ENCODE measurements around the gene TMEM200B. TPM values are rescaled to one million over a fixed set of nuclear protein-coding genes. Genes with fewer than 3 reads are reported as not detected.

TMEM200B gene
- polyA plus RNA-seq, 2 of the 4 experiments (the other 2 are of a cell fraction) = 0.08 to 0.37 TPM

GRCh38 chr1:29121516-29121935 is 2.2 kb downstream of the TMEM200B start:
- Histone ChIP-seq H3K27ac (peak overlapping the region in 1 of 2 experiments; percentile 45; a peak in 1 of 6 replicates), H3K4me2 (peak overlapping the region; percentile 42; the same call in 1 of the 3 replicates), H3K4me3 (no peak overlapping the region), H3K4me1 (no peaks in the 10 kb centered on the region), H3K9me3 (no peaks in the 10 kb centered on the region)
- ChIA-PET CTCF (interaction anchor here (0.9 to 2.4 kb wide), 12 partner anchors 9 to 1587 kb away, joined by 3 to 9 read pairs (median 5); no protein-coding TSS in a partner anchor), POLR2A (no interaction called here)
- WGBS (ENCODE audit: missing lambda C conversion rate) = no CpG with 5 or more reads among the region's 59 CpGs
- no peak for DNase-seq (ENCODE audit: low read depth in 1 of 2, low spot score in 1 of 2)
- FAIRE-seq = no peak
- no peak for TF ChIP-seq HOXA7 (CRISPR knock-in tag; IDR thresholded peaks at IDR 0.05)
- TF ChIP-seq RCOR1 (IDR thresholded peaks at IDR 0.05; ENCODE audit: low read depth, low read length) = no peak
- 0 out of 5 replicates have a peak, but pooled peaks of 1 of the 2 experiments have one; percentile 1 for TF ChIP-seq RAD21 (conservative IDR thresholded peaks at IDR 0.05 in 1 of 2, IDR thresholded peaks at IDR 0.05 in 1 of 2)
- TF ChIP-seq CTCF (IDR thresholded peaks at IDR 0.05) = peak; percentile 18; the same call in 1 of the 3 replicates
- ATAC-seq = peak in 1 of 2 experiments; percentile 4; a peak in 2 of 6 replicates

DNA sequence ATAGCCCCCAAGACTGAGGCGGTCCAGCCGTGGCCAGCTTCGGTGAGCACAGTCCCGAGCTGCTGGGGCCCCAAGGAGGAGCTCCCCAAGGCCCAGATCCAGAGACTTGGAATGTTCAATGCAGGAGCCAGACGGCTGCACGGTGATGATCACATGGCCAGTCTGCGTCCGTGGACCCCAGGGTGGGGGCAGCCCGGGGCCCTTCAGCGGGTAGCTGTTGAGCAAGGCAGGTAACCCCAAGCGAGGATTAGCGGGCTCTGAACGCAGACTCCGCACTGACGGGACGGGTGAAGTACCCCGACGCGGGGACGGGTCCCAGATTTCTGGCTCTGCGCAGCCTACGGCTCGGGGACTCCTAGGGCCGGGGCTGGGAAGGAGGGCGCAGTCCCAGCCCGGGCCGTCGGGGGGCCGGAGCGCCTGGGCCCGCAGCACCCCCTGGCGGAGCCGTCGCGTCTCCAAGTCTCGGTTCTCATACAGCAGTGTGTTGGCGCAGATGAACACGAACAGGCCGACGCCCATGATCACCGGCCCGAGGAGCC is 2.7 kb downstream of the TMEM200B start:
- TF ChIP-seq POLR2AphosphoS2 (conservative IDR thresholded peaks at IDR 0.05; ENCODE audit: low read length) = no peak
- 0 out of 3 replicates have a peak, but pooled peaks have one; percentile 34 for TF ChIP-seq SMC3 (IDR thresholded peaks at IDR 0.05)
- TF ChIP-seq JUNB (IDR thresholded peaks at IDR 0.05) = no peak
- no peak for TF ChIP-seq FOSL2 (IDR thresholded peaks at IDR 0.05)
- no peak for TF ChIP-seq FOSL2 (CRISPR knock-in tag; IDR thresholded peaks at IDR 0.05)
- TF ChIP-seq EHF (CRISPR knock-in tag; IDR thresholded peaks at IDR 0.05) = no peak
- peak; percentile 50 for TF ChIP-seq CTCF (IDR thresholded peaks at IDR 0.05)
- TF ChIP-seq EHMT2 (IDR thresholded peaks at IDR 0.05; ENCODE audit: low read depth) = no peak
- TF ChIP-seq ESRRA (IDR thresholded peaks at IDR 0.05; ENCODE audit: borderline replicate concordance, low read length) = no peak
- peak; percentile 21; a peak in 1 of 5 replicates for TF ChIP-seq RAD21 (conservative IDR thresholded peaks at IDR 0.05 in 1 of 2, IDR thresholded peaks at IDR 0.05 in 1 of 2)
- no peak for TF ChIP-seq CBX2 (IDR thresholded peaks at IDR 0.05; ENCODE audit: borderline replicate concordance, low read depth)
- TF ChIP-seq GATA3 (IDR thresholded peaks at IDR 0.05; ENCODE audit: borderline replicate concordance) = no peak
- FAIRE-seq (no peak), DNase-seq (ENCODE audit: low read depth in 1 of 2, low spot score in 1 of 2) (peak; percentile 41 to 56), ATAC-seq (peak; percentile 57 to 78; a peak in 5 of 6 replicates)
- Histone ChIP-seq H3K4me1 (no peaks in the 10 kb centered on the region), H3K4me3 (no peak overlapping the region), H3K9me3 (no peaks in the 10 kb centered on the region), H3K4me2 (peak overlapping the region; percentile 42; the same call in 1 of the 3 replicates), H3K27ac (peak overlapping the region in 1 of 2 experiments; percentile 45; a peak in 1 of 6 replicates)
- CTCF ChIA-PET = interaction anchor here (0.7 to 2.4 kb wide), 12 partner anchors 8 to 1588 kb away, joined by 3 to 9 read pairs (median 5); no protein-coding TSS in a partner anchor
- POLR2A ChIA-PET = no interaction called here
- 79% methylated on average over 9 of the region's 42 CpGs for WGBS (ENCODE audit: missing lambda C conversion rate)

DNA sequence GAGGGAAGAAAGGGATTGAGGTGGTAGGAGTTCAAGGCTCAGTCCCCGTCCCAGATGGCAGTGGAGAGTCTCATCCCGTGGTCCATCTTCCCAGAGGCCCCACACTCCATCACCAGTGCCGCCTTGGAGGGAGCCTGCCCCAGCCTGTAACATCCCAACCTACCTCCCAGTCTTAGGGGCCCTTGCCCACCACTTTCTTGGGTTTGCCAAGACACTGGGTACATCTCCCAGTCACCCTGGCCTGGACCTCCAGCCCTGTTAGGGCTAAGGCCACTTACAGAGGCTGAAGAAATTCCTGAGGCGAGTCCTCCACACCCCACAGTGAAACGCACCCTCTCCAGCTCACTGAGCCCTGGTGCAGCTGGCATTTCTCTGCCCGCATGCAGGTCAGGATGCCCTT is 3.3 kb downstream of the TMEM200B start:
- CTCF ChIA-PET = interaction anchor here (0.7 to 2.4 kb wide), 9 partner anchors 10 to 239 kb away, joined by 3 to 9 read pairs (median 5); no protein-coding TSS in a partner anchor
- POLR2A ChIA-PET = interaction anchor here (0.5 kb wide), 1 partner anchor 58 kb away, joined by 9 read pairs; no protein-coding TSS in a partner anchor
- Histone ChIP-seq H3K9me3 (no peaks in the 10 kb centered on the region), H3K27ac (no peak overlapping the region), H3K4me1 (no peaks in the 10 kb centered on the region), H3K4me3 (no peak overlapping the region), H3K4me2 (no peak overlapping the region)
- DNase-seq (ENCODE audit: low read depth in 1 of 2, low spot score in 1 of 2) = no peak
- FAIRE-seq = no peak
- WGBS (ENCODE audit: missing lambda C conversion rate) = 92% methylated on average over 6 of the region's 6 CpGs
- ATAC-seq = no peak
- no peak for TF ChIP-seq ZC3H11A (IDR thresholded peaks at IDR 0.05)
- TF ChIP-seq NR3C1 (IDR thresholded peaks at IDR 0.05) = no peak
- TF ChIP-seq CHD2 (IDR thresholded peaks at IDR 0.05; ENCODE audit: low read length, partially characterized antibody) = no peak
- TF ChIP-seq RAD21 (conservative IDR thresholded peaks at IDR 0.05 in 1 of 2, IDR thresholded peaks at IDR 0.05 in 1 of 2) = no peak
- TF ChIP-seq KDM1A (IDR thresholded peaks at IDR 0.05; ENCODE audit: low read depth) = no peak
- TF ChIP-seq MAFK (IDR thresholded peaks at IDR 0.05; ENCODE audit: partially characterized antibody) = no peak
- TF ChIP-seq HOXB5 (CRISPR knock-in tag; IDR thresholded peaks at IDR 0.05) = no peak
- no peak for TF ChIP-seq HOXA7 (CRISPR knock-in tag; IDR thresholded peaks at IDR 0.05)
- no peak for TF ChIP-seq MYC (IDR thresholded peaks at IDR 0.05; ENCODE audit: borderline replicate concordance, low read length)
- no peak for TF ChIP-seq RFX5 (IDR thresholded peaks at IDR 0.05)

Measured in A549 (cell line).